GM12878 (cell line): ENCODE measurements around the gene SOX6. TPM values are rescaled to one million over a fixed set of nuclear protein-coding genes. Genes with fewer than 3 reads are reported as not detected.
"Not testable (repeated sequence)": the region's sequence is repeated elsewhere in the genome, so short reads cannot be mapped to it uniquely, and the experiment has no call there.

ENCODE experiments used
- ATAC-seq: fragments of 200-7000 bp; cut with Tn5 transposase; 3 replicates; pipeline ENCODE4 v1.9.1; 2020; ENCODE audit warnings: mild to moderate bottlenecking, moderate library complexity
- BruUV-seq: library from RNA; stranded (reverse); fragments of 400-500 nt; replicated peaks from 2 replicates; lab custom pipeline; 2021; lab: Mats Ljungman, UMichigan
- CTCF ChIA-PET: fragments of 300-600 bp; sonication (Branson Sonifier 250); formaldehyde crosslinking; extraction: SDS; loops from one replicate; lab custom pipeline; 2021; ENCODE audit warnings: inconsistent platforms; lab: Yijun Ruan, JAX
- POLR2A ChIA-PET: fragments of 350-600 bp; formaldehyde crosslinking; extraction: SDS; loops from one replicate; lab custom pipeline; 2021; ENCODE audit warnings: inconsistent platforms; lab: Charles Lee
- RAD21 ChIA-PET: fragments of 300-600 bp; sonication (Branson Sonifier 250); formaldehyde crosslinking; loops from one replicate; lab custom pipeline; 2023; ENCODE audit warnings: antibody characterized with exemption; ENCODE audit not compliant: unreplicated experiment; lab: Charles Lee
- SMC1A ChIA-PET: fragments of 300-600 bp; sonication (Branson Sonifier 250); formaldehyde crosslinking; loops from one replicate; lab custom pipeline; 2023; ENCODE audit not compliant: unreplicated experiment, uncharacterized antibody; lab: Charles Lee
- DNase-seq: peaks from one replicate; pipeline ENCODE4 v3.0.0-alpha.2; 2011; ENCODE audit warnings: low read depth, low spot score
- FAIRE-seq: peaks from 3 replicates; lab custom pipeline; 2011; peaks lifted over from hg19 to GRCh38; lab: Jason Lieb, UNC
- H2AFZ ChIP-seq: 2 replicates; pipeline ENCODE4 v1.6.0; 2011; ENCODE audit warnings: low read depth, low read length, control low read depth; ENCODE audit not compliant: control insufficient read depth
- H3K27ac ChIP-seq: 2 replicates; pipeline ENCODE4 v1.5.1; 2011; ENCODE audit warnings: control low read depth; ENCODE audit not compliant: control insufficient read depth, insufficient read depth
- H3K27me3 ChIP-seq, 2 experiments: replicated peaks in 1 of 2; 2 replicates each; pipeline versions ENCODE4 v1.6.0 to v1.6.1; 2011; ENCODE audit warnings: low read length in 1 of 2; ENCODE audit not compliant: control insufficient read depth in 2 of 2, insufficient read depth in 2 of 2
- H3K36me3 ChIP-seq, 2 experiments: 2 replicates each; pipeline ENCODE4 v1.5.1; 2011; ENCODE audit warnings: low read length in 1 of 2; ENCODE audit not compliant: control insufficient read depth in 2 of 2, insufficient read depth in 2 of 2
- H3K4me1 ChIP-seq: 2 replicates; pipeline ENCODE4 v1.6.1; 2011; ENCODE audit warnings: mild to moderate bottlenecking, low read length, moderate library complexity, mixed read lengths; ENCODE audit not compliant: control insufficient read depth, insufficient read depth
- H3K4me2 ChIP-seq: 2 replicates; pipeline ENCODE4 v1.6.0; 2011; ENCODE audit warnings: control low read depth; ENCODE audit not compliant: control insufficient read depth, insufficient read depth
- H3K4me3 ChIP-seq: fragments of 200-600 bp; sonication (generic); 2 replicates; pipeline ENCODE4 v1.5.1; 2016
- H3K79me2 ChIP-seq: 2 replicates; pipeline ENCODE4 v1.6.0; 2011; ENCODE audit warnings: low read length; ENCODE audit not compliant: control insufficient read depth, insufficient read depth
- H3K9ac ChIP-seq: 2 replicates; pipeline ENCODE4 v1.8.0; 2011; ENCODE audit warnings: low read length, control low read depth, mixed read lengths; ENCODE audit not compliant: control insufficient read depth, insufficient read depth
- H3K9me3 ChIP-seq: replicated peaks from 3 replicates; pipeline ENCODE4 v1.5.1; 2011; ENCODE audit warnings: mild to moderate bottlenecking, low read length; ENCODE audit not compliant: control insufficient read depth, insufficient read depth
- H4K20me1 ChIP-seq: 2 replicates; pipeline ENCODE4 v1.6.0; 2011; ENCODE audit not compliant: control insufficient read depth, insufficient read depth
- BCL11A ChIP-seq: IDR thresholded peaks from 2 replicates; pipeline ENCODE4 v1.6.1; 2011; ENCODE audit warnings: low read depth, low read length
- NBN ChIP-seq: fragments of 450-650 bp; IDR thresholded peaks from 2 replicates; pipeline ENCODE4 v1.6.1; 2016
- STAT3 ChIP-seq: IDR thresholded peaks from 2 replicates; pipeline ENCODE4 v1.6.1; 2011; ENCODE audit warnings: low read depth, low read length, improper control_type of control experiment
- WGBS: methylation state at CpG from one replicate; pipeline ENCODE4 v1.1.6; 2016; ENCODE audit warnings: low lambda C conversion rate; ENCODE audit not compliant: insufficient replicate concordance, insufficient coverage; ENCODE audit errors: missing lambda C conversion rate; 5-methylcytosine and 5-hydroxymethylcytosine counted together
- in situ Hi-C: fragments of 300-500 bp; cut with MboI; formaldehyde crosslinking; loops from 9 replicates; pipeline ENCODE4 v1.14.3; 2018; ENCODE audit warnings: mixed read lengths
- intact Hi-C: fragments of 100-400 bp; cut with micrococcal nuclease; formaldehyde crosslinking; loops from one replicate; pipeline ENCODE4 v1.14.2; 2022; ENCODE audit not compliant: unreplicated experiment
- polyA plus RNA-seq, 11 experiments: library from polyadenylated mRNA; depleted of rRNA in 4 of 11; unstranded in 6 of 11; stranded (reverse) in 5 of 11; fragments of >200 nt; fragmentation: Nextera tagmentation in 4 of 11; fragmentation: Illumina TruSeq in 1 of 11; extraction: Ambion mirVana in 4 of 11; extraction: Trizol in 1 of 11; gene quantifications; 1 replicate in 1 of 11; 2 replicates in 10 of 11; pipeline versions ENCODE4 v1.2.1 to v1.2.3, GENCODE V29; 2011 to 2016; ENCODE audit warnings: inconsistent platforms in 2 of 11, missing spikeins in 2 of 11, low read depth in 1 of 11
- total RNA-seq, 4 experiments: library from RNA; depleted of rRNA in 3 of 4; stranded (reverse); fragments of >200 nt in 3 of 4; fragmentation: Illumina TruSeq in 1 of 4; extraction: Trizol in 1 of 4; gene quantifications; 2 replicates each; pipeline versions ENCODE4 v1.2.1 to v1.2.3, GENCODE V29; 2013 to 2021

SOX6 gene
- total and polyA plus RNA-seq, 10 of the 15 experiments (the other 5 are each of a cell fraction or from before 2014, with no cell fraction given) = 0.03 to 0.71 (median 0.29) TPM; not detected in 4

- ATAC-seq (no peak), DNase-seq (no peak), FAIRE-seq (no peak)
- ChIA-PET RAD21 (no interaction called here), SMC1A (no interaction called here), CTCF (no interaction called here), POLR2A (no interaction called here)
- no peaks in the 10 kb centered on the region for H3K4me1 ChIP-seq
- H3K9me3 ChIP-seq = no peaks in the 10 kb centered on the region
- TF ChIP-seq BCL11A (no peak), NBN (no peak), STAT3 (no peak)
- in situ Hi-C loops (no loop called here), intact Hi-C loops (no loop called here)
- BruUV-seq = no TSS peak
- no peak overlapping the region for H3K27ac ChIP-seq
- no peaks in the 10 kb centered on the region for H3K79me2 ChIP-seq
- WGBS = 2% methylated on average over 5 of the region's 5 CpGs
- H3K4me3 ChIP-seq = no peak overlapping the region
- no peaks in the 10 kb centered on the region for H3K36me3 ChIP-seq
- no peak overlapping the region for H3K4me2 ChIP-seq
- no peak overlapping the region for H3K9ac ChIP-seq
- H2AFZ ChIP-seq = no peak overlapping the region
- no peaks in the 10 kb centered on the region for H4K20me1 ChIP-seq
- no peaks in the 10 kb centered on the region for H3K27me3 ChIP-seq
Measured at GRCh38 chr11:16377746-16378145, 21.4 kb upstream of the SOX6 start.

GRCh38 chr11:16375664-16376063 is 19.3 kb upstream of the SOX6 start:
- SMC1A ChIA-PET, H4K20me1 ChIP-seq, H3K4me3 ChIP-seq, ATAC-seq, DNase-seq, H3K9ac ChIP-seq, intact Hi-C loops, H2AFZ ChIP-seq, H3K36me3 ChIP-seq, H3K27ac ChIP-seq, FAIRE-seq, CTCF ChIA-PET, BruUV-seq, H3K4me1 ChIP-seq, H3K4me2 ChIP-seq, H3K27me3 ChIP-seq, in situ Hi-C loops, H3K79me2 ChIP-seq, H3K9me3 ChIP-seq, POLR2A ChIA-PET, RAD21 ChIA-PET: not testable (repeated sequence)
- 40% methylated on average over 3 of the region's 3 CpGs for WGBS
